H9 (cell line): ENCODE data around the gene TRIM69. TPM values are rescaled to one million over a fixed set of nuclear protein-coding genes. Genes with fewer than 3 reads are reported as not detected.
"Not testable (repeated sequence)": the region's sequence is repeated elsewhere in the genome, so short reads cannot be mapped to it uniquely, and the experiment has no call there.

Source experiments
- DNase-seq: peaks from one replicate; pipeline ENCODE4 v3.0.0-alpha.2; 2017
- H2AFZ ChIP-seq: one replicate; pipeline ENCODE4 v1.6.1; 2013; ENCODE audit warnings: mild to moderate bottlenecking, low read length, control low read depth, moderate library complexity
- H2AK5ac ChIP-seq: 2 replicates; pipeline ENCODE4 v1.6.1; 2013; ENCODE audit warnings: low read length, control low read depth, mixed read lengths; ENCODE audit not compliant: insufficient read length
- H2BK120ac ChIP-seq: one replicate; pipeline ENCODE4 v1.6.1; 2013; ENCODE audit warnings: low read depth, mild to moderate bottlenecking, low read length, control low read depth, inconsistent platforms; ENCODE audit not compliant: poor library complexity, severe bottlenecking
- H2BK12ac ChIP-seq: 2 replicates; pipeline ENCODE4 v1.6.1; 2013; ENCODE audit warnings: low read length, control low read depth, mixed read lengths, low read depth; ENCODE audit not compliant: insufficient read length
- H2BK15ac ChIP-seq: 2 replicates; pipeline ENCODE4 v1.6.1; 2013; ENCODE audit warnings: low read depth, low read length, control low read depth
- H2BK20ac ChIP-seq: one replicate; pipeline ENCODE4 v1.6.1; 2013; ENCODE audit warnings: low read depth, mild to moderate bottlenecking, low read length, control low read depth, inconsistent platforms; ENCODE audit not compliant: poor library complexity, severe bottlenecking
- H2BK5ac ChIP-seq: 2 replicates; pipeline ENCODE4 v1.6.1; 2013; ENCODE audit warnings: low read length, control low read depth, mixed read lengths; ENCODE audit not compliant: insufficient read length
- H3K14ac ChIP-seq: 2 replicates; pipeline ENCODE4 v1.6.1; 2013; ENCODE audit warnings: low read length, control low read depth; ENCODE audit not compliant: insufficient read depth
- H3K18ac ChIP-seq: 2 replicates; pipeline ENCODE4 v1.6.1; 2013; ENCODE audit warnings: low read depth, mild to moderate bottlenecking, mixed read lengths, low read length, control low read depth; ENCODE audit not compliant: insufficient read length
- H3K23ac ChIP-seq: 2 replicates; pipeline ENCODE4 v1.6.1; 2013; ENCODE audit warnings: low read length, control low read depth, mixed read lengths, low read depth; ENCODE audit not compliant: insufficient read length
- H3K23me2 ChIP-seq: 2 replicates; pipeline ENCODE4 v1.6.1; 2013; ENCODE audit warnings: low read depth, mild to moderate bottlenecking, mixed read lengths, low read length, control low read depth; ENCODE audit not compliant: insufficient read length, poor library complexity, severe bottlenecking
- H3K27ac ChIP-seq: 2 replicates; pipeline ENCODE4 v1.5.1; 2013; ENCODE audit warnings: low read length, control low read depth, mixed read lengths, low read depth; ENCODE audit not compliant: insufficient read length
- H3K27me3 ChIP-seq: 2 replicates; pipeline ENCODE4 v1.6.1; 2013; ENCODE audit warnings: low read length, control low read depth, inconsistent platforms; ENCODE audit not compliant: insufficient read depth
- H3K4ac ChIP-seq: 2 replicates; pipeline ENCODE4 v1.6.1; 2013; ENCODE audit warnings: low read depth, mild to moderate bottlenecking, control low read depth, inconsistent platforms, low read length, moderate library complexity
- H3K4me1 ChIP-seq: 2 replicates; pipeline ENCODE4 v1.6.1; 2013; ENCODE audit warnings: low read length, control low read depth, inconsistent platforms; ENCODE audit not compliant: insufficient read depth
- H3K4me2 ChIP-seq: 2 replicates; pipeline ENCODE4 v1.6.1; 2013; ENCODE audit warnings: low read length, control low read depth, mixed read lengths; ENCODE audit not compliant: insufficient read length, insufficient read depth
- H3K56ac ChIP-seq: 2 replicates; pipeline ENCODE4 v1.6.1; 2013; ENCODE audit warnings: low read depth, mild to moderate bottlenecking, mixed read lengths, low read length, control low read depth; ENCODE audit not compliant: insufficient read length
- H3K79me1 ChIP-seq: 2 replicates; pipeline ENCODE4 v1.6.1; 2013; ENCODE audit warnings: low read depth, mild to moderate bottlenecking, moderate library complexity, low read length, control low read depth, inconsistent platforms; ENCODE audit not compliant: insufficient read depth, poor library complexity, severe bottlenecking
- H3K79me2 ChIP-seq: 2 replicates; pipeline ENCODE4 v1.6.1; 2013; ENCODE audit warnings: low read length, control low read depth, inconsistent platforms; ENCODE audit not compliant: insufficient read depth
- H3K9ac ChIP-seq: 2 replicates; pipeline ENCODE4 v1.6.1; 2013; ENCODE audit warnings: low read length, control low read depth, mixed read lengths; ENCODE audit not compliant: insufficient read length; ENCODE audit errors: extremely low read depth
- H3K9me3 ChIP-seq: one replicate; pipeline ENCODE4 v1.6.1; 2013; ENCODE audit warnings: low read depth, low read length, inconsistent platforms; ENCODE audit not compliant: control insufficient read depth
- H3T11ph ChIP-seq: one replicate; pipeline ENCODE4 v1.6.1; 2013; ENCODE audit warnings: mild to moderate bottlenecking, low read length, control low read depth, inconsistent platforms
- H4K20me1 ChIP-seq: one replicate; pipeline ENCODE4 v1.6.1; 2013; ENCODE audit not compliant: control insufficient read depth, insufficient read length, insufficient read depth
- H4K5ac ChIP-seq: 2 replicates; pipeline ENCODE4 v1.6.1; 2013; ENCODE audit warnings: low read depth, mild to moderate bottlenecking, mixed read lengths, low read length, control low read depth; ENCODE audit not compliant: insufficient read length
- H4K8ac ChIP-seq: replicated peaks from 2 replicates; pipeline ENCODE4 v1.6.1; 2013; ENCODE audit warnings: low read length, control low read depth, mixed read lengths, low read depth; ENCODE audit not compliant: insufficient read length
- H4K91ac ChIP-seq: 2 replicates; pipeline ENCODE4 v1.6.1; 2013; ENCODE audit warnings: low read depth, mild to moderate bottlenecking, moderate library complexity, mixed read lengths, low read length, control low read depth; ENCODE audit not compliant: insufficient read length
- H3K27ac Mint-ChIP-seq, 3 experiments: 2 replicates in 2 of 3; 3 replicates in 1 of 3; pipeline ENCODE4 v1.8.0; 2020 to 2021; ENCODE audit warnings: mixed read lengths in 3 of 3, mild to moderate bottlenecking in 1 of 3, moderate library complexity in 1 of 3
- H3K27me3 Mint-ChIP-seq: 2 replicates; pipeline ENCODE4 v1.8.0; 2021; ENCODE audit warnings: low read depth, mild to moderate bottlenecking, moderate library complexity, mixed read lengths
- H3K36me3 Mint-ChIP-seq, 3 experiments: 2 replicates in 2 of 3; 3 replicates in 1 of 3; pipeline ENCODE4 v1.8.0; 2020 to 2021; ENCODE audit warnings: low read depth in 3 of 3, mixed read lengths in 3 of 3; ENCODE audit not compliant: insufficient read depth in 1 of 3
- H3K4me1 Mint-ChIP-seq, 2 experiments: 2 replicates each; pipeline ENCODE4 v1.8.0; 2020; ENCODE audit warnings: mixed read lengths in 2 of 2
- H3K4me3 Mint-ChIP-seq, 2 experiments: 2 replicates in 1 of 2; 3 replicates in 1 of 2; pipeline ENCODE4 v1.8.0; 2020 to 2021; ENCODE audit warnings: mild to moderate bottlenecking in 2 of 2, mixed read lengths in 2 of 2, moderate library complexity in 1 of 2
- H3K9me3 Mint-ChIP-seq, 2 experiments: 2 replicates in 1 of 2; 3 replicates in 1 of 2; pipeline ENCODE4 v1.8.0; 2020; ENCODE audit warnings: mild to moderate bottlenecking in 2 of 2, mixed read lengths in 2 of 2, moderate library complexity in 1 of 2
- CTCF ChIP-seq: fragments of 200-600 bp; sonication (generic); conservative IDR thresholded peaks from 3 replicates; pipeline ENCODE4 v1.8.0; 2021; ENCODE audit warnings: antibody characterized with exemption, mild to moderate bottlenecking
- WGBS: extraction: QIAGEN DNeasy Blood & Tissue Kit; methylation state at CpG from one replicate; pipeline ENCODE4 v1.1.7; 2013; ENCODE audit warnings: missing lambda C conversion rate, low lambda C conversion rate, mixed read lengths; ENCODE audit not compliant: insufficient read length; ENCODE audit errors: extremely low coverage; 5-methylcytosine and 5-hydroxymethylcytosine counted together
- total RNA-seq: library from RNA; stranded (reverse); gene quantifications from 2 replicates; pipeline ENCODE4 v1.2.1, GENCODE V29; 2021

Gene TRIM69
- total RNA-seq, 1 experiment from 2014 or later, result 4.3 TPM

- Mint-ChIP-seq H3K27ac (no peak overlapping the region), H3K9me3 (no peaks in the 10 kb centered on the region), H3K36me3 (no peaks in the 10 kb centered on the region), H3K4me3 (no peak overlapping the region), H3K27me3 (peaks cover 10% of the 10 kb centered on the region), H3K4me1 (peaks cover 7 to 10% of the 10 kb centered on the region in 2 experiments)
- no peaks in the 10 kb centered on the region for H3K79me2 ChIP-seq
- H2AFZ ChIP-seq, result no peak overlapping the region
- no peak overlapping the region for H3K18ac ChIP-seq
- H2BK5ac ChIP-seq, result no peak overlapping the region
- H3K23me2 ChIP-seq, result no peaks in the 10 kb centered on the region
- no peak overlapping the region for H3K9ac ChIP-seq
- H3K27me3 ChIP-seq, result no peaks in the 10 kb centered on the region
- H2BK12ac ChIP-seq, result no peak overlapping the region
- H2BK120ac ChIP-seq, result no peak overlapping the region
- no peaks in the 10 kb centered on the region for H4K20me1 ChIP-seq
- no peak overlapping the region for H4K8ac ChIP-seq
- no peak overlapping the region for H3K27ac ChIP-seq
- no peak overlapping the region for H3K4ac ChIP-seq
- TF ChIP-seq CTCF, result no peak
- no peak overlapping the region for H4K91ac ChIP-seq
- H2BK15ac ChIP-seq, result no peak overlapping the region
- no peak overlapping the region for H3K14ac ChIP-seq
- DNase-seq, result no peak
- H2BK20ac ChIP-seq, result no peak overlapping the region
- no peaks in the 10 kb centered on the region for H3K4me1 ChIP-seq
- H2AK5ac ChIP-seq, result no peak overlapping the region
- H4K5ac ChIP-seq, result no peak overlapping the region
- no peaks in the 10 kb centered on the region for H3K9me3 ChIP-seq
- H3K4me2 ChIP-seq, result no peak overlapping the region
- H3T11ph ChIP-seq, result no peak overlapping the region
- no peak overlapping the region for H3K23ac ChIP-seq
- no peak overlapping the region for H3K56ac ChIP-seq
- no peaks in the 10 kb centered on the region for H3K79me1 ChIP-seq
- no CpG with 5 or more reads among the region's 3 CpGs for WGBS
Observed at GRCh38 chr15:44782516-44782915, 46.2 kb downstream of the TRIM69 start.

GRCh38 chr15:44784918-44785274 lies 48.6 kb downstream of the TRIM69 start:
- H2BK12ac ChIP-seq, H2BK20ac ChIP-seq, H3K4me3 Mint-ChIP-seq, H3K23me2 ChIP-seq, H3T11ph ChIP-seq, H3K79me1 ChIP-seq, H3K36me3 Mint-ChIP-seq, H3K27ac ChIP-seq, H2BK120ac ChIP-seq, DNase-seq, H3K9me3 Mint-ChIP-seq, H3K14ac ChIP-seq, H3K27me3 ChIP-seq, H3K9me3 ChIP-seq, H3K56ac ChIP-seq, H4K91ac ChIP-seq, H3K4me2 ChIP-seq, H4K8ac ChIP-seq, H3K4ac ChIP-seq, H3K27ac Mint-ChIP-seq, H3K79me2 ChIP-seq, H2BK15ac ChIP-seq, H4K20me1 ChIP-seq, H3K4me1 ChIP-seq, H2AFZ ChIP-seq, H3K23ac ChIP-seq, H3K9ac ChIP-seq, H2AK5ac ChIP-seq, H2BK5ac ChIP-seq, H3K4me1 Mint-ChIP-seq, H4K5ac ChIP-seq, H3K18ac ChIP-seq: not testable (repeated sequence)
- no CpG with 5 or more reads among the region's 5 CpGs for WGBS
- peaks cover 12% of the 10 kb centered on the region for H3K27me3 Mint-ChIP-seq
